OCI-LY3 (cell line): ENCODE measurements around the gene WDR70.

Experiments
- H2AFZ ChIP-seq: fragments of 200-600, 300-600 bp; shearing (Covaris generic); 2 replicates; pipeline ENCODE4 v1.6.0; 2014; ENCODE audit warnings: antibody characterized with exemption, low read depth, low read length
- H3K27ac ChIP-seq: fragments of 200-600, 300-600 bp; sonication (generic); 2 replicates; pipeline ENCODE4 v1.5.1; 2014; ENCODE audit warnings: mild to moderate bottlenecking, low read length, moderate library complexity, mixed read lengths
- H3K27me3 ChIP-seq: fragments of 200-600, 300-600 bp; sonication (generic); 2 replicates; pipeline ENCODE4 v1.6.1; 2014; ENCODE audit warnings: low read depth, low read length, mixed read lengths
- H3K36me3 ChIP-seq: fragments of 200-600, 300-600 bp; sonication (generic); replicated peaks from 2 replicates; pipeline ENCODE3; 2014; ENCODE audit warnings: low read depth, low read length, mixed read lengths
- H3K4me1 ChIP-seq: fragments of 300-600, 200-600 bp; sonication (generic); 2 replicates; pipeline ENCODE4 v1.6.1; 2014; ENCODE audit warnings: low read length, mixed read lengths
- H3K4me2 ChIP-seq: fragments of 200-600, 300-600 bp; sonication (generic); 2 replicates; pipeline ENCODE4 v1.6.1; 2014; ENCODE audit warnings: low read length, mixed read lengths
- H3K4me3 ChIP-seq: fragments of 300-600, 200-600 bp; sonication (generic); 2 replicates; pipeline ENCODE4 v1.5.1; 2014; ENCODE audit warnings: antibody characterized with exemption, mild to moderate bottlenecking, low read length, moderate library complexity
- H3K79me2 ChIP-seq: fragments of 300-600, 200-600 bp; shearing (Covaris generic); 2 replicates; pipeline ENCODE4 v1.6.1; 2014; ENCODE audit warnings: mild to moderate bottlenecking, low read length, mixed read lengths
- H3K9ac ChIP-seq: fragments of 300-600, 200-600 bp; shearing (Covaris generic); 2 replicates; pipeline ENCODE4 v1.6.0; 2014; ENCODE audit warnings: mild to moderate bottlenecking, low read length, moderate library complexity
- H3K9me3 ChIP-seq: fragments of 200-600, 300-600 bp; shearing (Covaris generic); 2 replicates; pipeline ENCODE4 v1.6.1; 2014; ENCODE audit warnings: low read length, mixed read lengths; ENCODE audit not compliant: insufficient read depth
- H4K20me1 ChIP-seq: fragments of 200-600, 300-600 bp; sonication (generic); 2 replicates; pipeline ENCODE4 v1.6.1; 2016; ENCODE audit warnings: low read length, mixed read lengths; ENCODE audit not compliant: insufficient read depth
- CTCF ChIP-seq: fragments of 200-600, 300-600 bp; sonication (generic); IDR thresholded peaks from 2 replicates; pipeline ENCODE4 v1.5.1; 2014; ENCODE audit warnings: antibody characterized with exemption, low read length, low read depth
- EZH2phosphoT487 ChIP-seq: fragments of 200-600 bp; shearing (Covaris generic); IDR thresholded peaks from 2 replicates; pipeline ENCODE4 v1.6.1; 2018; ENCODE audit warnings: antibody characterized with exemption, mixed run types, low read depth

WDR70 gene

GRCh38 chr5:37695647-37696046 lies 316.5 kb downstream of the WDR70 start:
- Histone ChIP-seq H2AFZ (no peak overlapping the region), H3K9me3 (no peaks in the 10 kb centered on the region), H3K4me2 (no peak overlapping the region), H3K27me3 (no peaks in the 10 kb centered on the region), H4K20me1 (no peaks in the 10 kb centered on the region), H3K36me3 (no peaks in the 10 kb centered on the region), H3K4me3 (no peak overlapping the region), H3K4me1 (no peaks in the 10 kb centered on the region), H3K79me2 (no peaks in the 10 kb centered on the region), H3K27ac (no peak overlapping the region), H3K9ac (no peak overlapping the region)
- TF ChIP-seq CTCF (no peak), EZH2phosphoT487 (no peak)

- Histone ChIP-seq H3K27ac (no peak overlapping the region), H3K4me1 (no peaks in the 10 kb centered on the region), H3K79me2 (no peaks in the 10 kb centered on the region), H3K27me3 (no peaks in the 10 kb centered on the region), H3K9ac (no peak overlapping the region), H3K4me2 (no peak overlapping the region), H2AFZ (no peak overlapping the region), H4K20me1 (no peaks in the 10 kb centered on the region), H3K4me3 (no peak overlapping the region), H3K36me3 (no peaks in the 10 kb centered on the region), H3K9me3 (no peaks in the 10 kb centered on the region)
- TF ChIP-seq CTCF (no peak), EZH2phosphoT487 (no peak)
Measured at GRCh38 chr5:37696190-37697021, 317.3 kb downstream of the WDR70 start.

DNA sequence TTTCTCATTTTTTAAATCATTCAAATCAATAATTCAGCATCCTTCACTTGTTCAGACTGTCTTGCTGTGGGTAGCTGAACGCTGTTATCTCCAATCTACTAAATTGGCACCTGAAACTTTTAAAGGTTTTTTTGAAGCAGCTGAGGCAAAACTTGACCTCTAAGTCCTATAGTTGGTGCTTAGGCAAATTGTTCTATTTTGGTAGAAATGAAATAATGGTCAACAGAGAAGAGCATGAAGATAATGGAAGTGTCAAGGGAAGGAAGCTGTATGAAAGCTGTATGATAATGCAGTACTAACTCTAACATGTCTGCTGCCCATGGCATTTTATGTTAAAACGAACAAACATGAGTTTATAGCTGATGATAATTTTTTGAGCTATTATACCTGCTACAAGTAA lies 322.8 kb downstream of the WDR70 start:
- no peak overlapping the region for H3K4me3 ChIP-seq
- no peaks in the 10 kb centered on the region for H3K4me1 ChIP-seq
- no peak overlapping the region for H3K27ac ChIP-seq
- H3K27me3 ChIP-seq: no peaks in the 10 kb centered on the region
- no peaks in the 10 kb centered on the region for H3K36me3 ChIP-seq
- H3K9me3 ChIP-seq: no peaks in the 10 kb centered on the region
- H4K20me1 ChIP-seq: no peaks in the 10 kb centered on the region
- no peak overlapping the region for H3K9ac ChIP-seq
- no peak overlapping the region for H3K4me2 ChIP-seq
- no peak overlapping the region for H2AFZ ChIP-seq
- no peak for TF ChIP-seq EZH2phosphoT487
- TF ChIP-seq CTCF: no peak
- no peaks in the 10 kb centered on the region for H3K79me2 ChIP-seq

DNA sequence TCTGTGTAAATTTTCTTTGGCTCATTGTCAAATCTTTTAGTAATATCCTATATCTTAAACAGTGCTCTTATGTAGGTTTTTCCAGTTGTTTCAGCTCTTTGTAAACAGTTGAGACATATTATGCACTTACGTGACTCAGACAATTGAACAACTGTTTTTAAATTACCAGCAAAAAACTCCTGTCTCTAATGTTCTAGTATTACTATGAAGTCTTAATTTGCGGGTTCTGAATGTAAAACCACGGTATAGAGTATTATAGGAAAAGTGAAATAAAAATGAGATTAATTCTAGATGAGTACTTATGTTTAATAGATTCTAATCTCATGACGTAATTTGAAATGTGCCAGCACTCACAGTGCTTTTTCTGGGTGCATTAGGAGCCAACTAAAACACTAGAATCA lies 324.7 kb downstream of the WDR70 start:
- Histone ChIP-seq H3K79me2 (no peaks in the 10 kb centered on the region), H3K4me3 (no peak overlapping the region), H4K20me1 (no peaks in the 10 kb centered on the region), H3K4me2 (no peak overlapping the region), H3K9me3 (no peaks in the 10 kb centered on the region), H3K27ac (no peak overlapping the region), H3K9ac (no peak overlapping the region), H3K36me3 (no peaks in the 10 kb centered on the region), H3K4me1 (no peaks in the 10 kb centered on the region), H3K27me3 (no peaks in the 10 kb centered on the region), H2AFZ (no peak overlapping the region)
- TF ChIP-seq EZH2phosphoT487 (no peak), CTCF (no peak)
